ENCODE measurements around the gene LMBR1.
"Not testable (repeated sequence)": the region's sequence is repeated elsewhere in the genome, so short reads cannot be mapped to it uniquely, and the experiment has no call there.

LMBR1 gene

DNA sequence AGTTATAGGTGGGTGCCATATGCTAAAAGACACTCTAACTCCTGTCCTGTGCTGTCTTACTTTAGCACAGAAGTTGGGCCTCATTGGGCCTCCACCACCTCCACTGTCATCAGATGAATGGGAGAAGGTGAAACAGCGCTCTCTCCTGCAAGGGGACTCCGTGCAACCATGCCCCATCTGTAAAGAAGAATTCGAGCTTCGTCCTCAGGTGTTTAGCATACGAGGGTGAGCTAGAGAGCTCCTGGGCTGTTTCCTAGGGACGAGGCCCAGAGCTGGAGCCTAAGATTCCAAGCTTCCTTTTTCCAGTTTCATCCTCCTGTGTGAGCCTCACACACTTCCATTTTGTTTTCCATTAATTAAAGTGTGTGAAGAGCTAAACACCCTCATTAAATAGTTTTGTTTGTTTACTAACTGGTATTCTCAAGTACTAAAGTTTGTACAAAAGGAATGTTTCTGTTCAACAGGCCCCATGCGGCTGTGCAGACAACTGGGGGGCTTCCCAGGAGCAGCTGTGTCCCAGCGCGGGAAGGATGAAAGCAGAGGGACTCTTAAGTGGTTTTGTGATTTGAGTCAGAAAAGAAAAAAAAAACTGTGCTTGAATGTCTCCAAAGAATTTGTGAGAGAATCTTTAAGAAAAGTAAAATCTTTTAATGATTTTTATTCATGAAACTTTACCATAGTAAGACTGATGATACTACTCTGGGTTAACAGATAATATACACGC, 238.3 kb downstream of the LMBR1 start:
- DNase-seq, result no peak

DNA sequence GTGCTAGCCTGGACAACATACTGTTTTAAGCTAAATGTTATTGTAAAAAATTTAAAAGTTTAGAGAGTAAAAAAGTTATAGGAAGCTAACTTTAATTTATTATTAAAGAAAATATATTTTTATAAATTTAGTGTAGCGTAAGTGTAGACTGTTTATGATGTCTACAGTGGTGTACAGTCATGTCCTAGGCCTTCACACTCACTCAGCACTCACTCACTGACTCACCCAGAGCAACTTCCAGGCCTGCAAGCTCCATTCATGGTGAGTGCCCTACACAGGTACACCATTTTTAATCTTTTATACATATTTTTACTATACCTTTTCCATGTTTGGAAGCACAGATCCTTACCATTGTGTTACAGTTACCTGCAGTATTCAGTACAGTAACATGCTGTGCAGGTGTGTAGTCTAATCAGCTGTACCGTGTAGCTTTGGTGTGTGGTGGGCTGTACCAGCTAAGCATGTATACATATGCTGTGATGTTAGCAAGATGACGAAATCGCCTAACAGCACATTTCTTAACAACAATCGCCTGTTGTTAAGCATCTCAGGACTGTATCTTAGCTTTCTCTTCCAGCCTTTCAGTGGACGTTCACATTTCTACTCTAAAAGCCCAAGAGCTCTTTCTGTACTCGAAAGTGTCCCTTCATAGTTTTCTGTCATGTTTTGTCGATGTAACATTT, 240.0 kb downstream of the LMBR1 start:
- DNase-seq, result peak; percentile 10

DNA sequence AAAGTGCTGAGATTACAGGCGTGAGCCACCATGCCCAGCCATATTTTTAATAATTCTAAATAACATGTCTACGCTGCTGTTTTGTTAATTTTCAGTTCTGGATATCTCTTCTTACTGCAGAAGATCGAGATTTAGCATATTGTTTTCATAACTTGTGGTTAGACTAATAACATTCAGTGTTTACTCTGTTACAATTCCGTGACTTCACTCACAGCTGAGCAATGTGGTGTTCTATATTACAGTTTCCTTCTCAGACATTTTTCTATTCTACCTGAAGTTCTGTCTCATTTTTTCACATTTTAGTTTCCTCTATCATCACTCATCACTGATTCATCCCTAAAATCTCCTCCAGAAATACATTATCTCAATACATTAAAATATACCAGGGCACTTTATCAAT, 241.5 kb downstream of the LMBR1 start:
- no peak for DNase-seq

DNA sequence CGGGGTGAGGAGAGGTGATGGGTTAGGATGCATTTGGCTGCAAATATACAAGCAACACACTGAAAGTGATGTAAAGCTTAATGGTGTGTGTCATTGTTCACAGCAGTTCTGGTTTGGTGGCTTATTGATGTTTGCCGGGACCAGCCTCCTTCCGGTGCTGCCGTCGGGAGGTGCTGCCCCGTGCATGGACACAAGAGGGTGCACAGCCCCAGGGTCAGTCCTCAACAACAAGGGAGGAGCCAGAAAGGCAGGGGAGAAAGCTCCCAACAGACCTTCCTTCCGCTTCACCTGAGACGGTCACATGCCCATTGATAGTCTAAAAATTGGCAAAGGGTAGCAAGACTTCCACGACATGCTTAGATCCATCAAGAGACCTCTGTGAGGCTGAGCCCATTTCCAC, 242.9 kb downstream of the LMBR1 start:
- no peak for DNase-seq

DNA sequence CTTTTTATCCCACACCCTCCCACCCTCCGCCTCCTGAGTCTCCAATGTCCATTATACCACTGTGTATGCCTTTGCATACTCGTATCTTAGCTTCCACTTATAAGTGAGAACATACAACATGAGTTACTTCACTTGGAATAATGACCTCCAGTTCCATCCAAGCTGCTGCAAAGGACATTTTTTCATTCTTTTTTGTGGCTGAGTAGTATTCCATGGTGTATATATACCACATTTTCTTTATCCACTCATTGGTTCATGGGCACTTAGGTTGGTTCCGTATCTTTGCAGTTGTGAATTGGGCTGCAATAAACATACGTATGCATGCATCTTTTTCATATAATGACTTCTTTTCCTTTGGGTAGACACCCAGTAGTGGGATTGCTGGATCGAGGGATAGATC, 245.7 kb downstream of the LMBR1 start:
- DNase-seq, result not testable (repeated sequence)

- no peak for DNase-seq
These were observed 250.5 kb downstream of the LMBR1 start for GRCh38 chr7:156642306-156643045.

DNA sequence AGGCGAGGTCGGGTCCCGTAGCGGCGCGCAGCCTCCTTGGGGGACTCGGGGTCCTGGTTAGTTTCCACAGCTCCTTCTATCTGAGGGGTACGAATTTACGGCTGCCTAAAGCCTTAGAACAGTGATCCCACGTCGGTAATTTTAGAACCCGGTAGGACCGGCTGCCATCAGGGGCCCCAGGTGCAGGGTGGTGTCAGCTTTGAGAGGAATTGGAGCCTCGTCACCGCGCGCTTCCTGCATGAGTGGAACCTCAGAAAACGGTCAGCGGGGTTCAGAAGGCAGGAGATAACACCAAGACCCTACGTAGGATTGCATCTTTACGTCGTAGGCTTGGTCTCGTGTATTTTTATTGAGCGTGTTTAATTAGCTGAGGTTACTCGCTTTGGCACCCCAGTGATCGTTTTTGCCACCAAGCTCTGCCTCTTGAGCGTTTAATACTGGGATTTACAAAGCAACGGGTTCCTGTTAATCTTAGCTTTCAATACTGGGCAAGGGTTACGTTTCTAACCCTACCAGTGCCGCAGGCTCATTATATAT, 252.0 kb downstream of the LMBR1 start:
- peak; percentile 26 for DNase-seq

GRCh38 chr7:156640257-156640948, 252.6 kb downstream of the LMBR1 start, which contains the start of gene RNF32:
Gene RNF32, plus strand, starts transcription at chr7:156640774. Its CDS starts 3,104 bp downstream, at chr7:156643878.
- peak; percentile 93 for DNase-seq

DNA sequence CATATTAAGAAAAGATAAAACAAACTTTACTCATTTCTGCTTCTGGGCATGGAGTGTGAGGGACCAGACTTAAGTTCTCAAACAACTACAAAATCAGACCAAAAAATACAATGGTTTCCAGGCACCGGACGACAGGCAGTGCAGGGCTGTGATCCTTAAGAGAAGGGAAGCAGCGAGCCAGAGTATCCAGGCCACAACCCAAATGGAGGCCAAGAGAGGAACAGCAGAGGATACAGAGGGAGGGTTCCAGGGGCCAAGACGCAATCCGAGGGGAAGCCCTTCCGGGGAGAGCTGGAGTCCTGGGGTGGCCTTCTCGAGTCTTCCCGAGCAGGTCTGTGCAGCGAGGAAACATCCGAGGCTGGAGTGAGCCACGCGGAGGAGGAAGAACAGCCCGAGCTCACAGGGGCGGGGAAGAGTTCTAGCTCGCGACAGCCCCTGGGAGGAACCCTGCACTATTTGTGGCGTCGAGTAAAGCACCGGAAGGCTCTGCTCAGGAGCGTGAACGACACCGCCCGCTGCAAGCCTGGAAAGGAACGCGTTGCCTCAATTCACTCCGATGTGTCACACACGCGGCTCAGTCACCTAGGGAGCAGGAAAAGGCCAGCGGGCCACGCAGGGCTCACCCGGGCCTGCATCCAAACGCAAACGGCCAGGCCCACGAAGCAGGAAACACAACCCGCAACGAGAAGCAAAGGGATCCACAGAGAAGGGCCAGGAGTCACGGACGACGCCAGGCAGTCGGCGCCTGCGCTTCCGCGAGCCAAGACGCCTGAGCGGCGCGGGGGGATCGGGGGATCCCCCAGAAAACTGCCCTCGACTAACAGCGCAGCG, 253.3 kb downstream of the LMBR1 start:
- DNase-seq, result peak; percentile 12

GRCh38 chr7:156638443-156639077, 254.4 kb downstream of the LMBR1 start:
- no peak for DNase-seq

DNA sequence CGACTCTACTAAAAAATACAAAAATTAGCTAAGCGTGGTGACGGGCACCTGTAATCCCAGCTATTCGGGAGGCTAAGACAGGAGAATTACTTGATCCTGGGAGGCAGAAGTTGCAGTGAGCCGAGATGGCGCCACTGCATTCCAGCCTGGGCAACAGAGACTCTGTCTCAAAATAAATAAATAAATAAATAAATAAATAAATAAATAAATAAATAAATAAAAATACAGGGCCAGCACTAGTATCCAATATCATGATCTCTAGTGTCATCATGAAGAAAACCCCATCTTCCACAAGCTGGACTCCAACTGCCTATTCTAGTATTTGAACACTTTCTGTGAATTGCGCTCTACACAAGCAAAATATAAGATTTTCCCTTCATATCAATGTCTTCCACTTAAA, 255.9 kb downstream of the LMBR1 start:
- DNase-seq, result not testable (repeated sequence)

GRCh38 chr7:156635529-156636385, 257.2 kb downstream of the LMBR1 start:
- no peak for DNase-seq

DNA sequence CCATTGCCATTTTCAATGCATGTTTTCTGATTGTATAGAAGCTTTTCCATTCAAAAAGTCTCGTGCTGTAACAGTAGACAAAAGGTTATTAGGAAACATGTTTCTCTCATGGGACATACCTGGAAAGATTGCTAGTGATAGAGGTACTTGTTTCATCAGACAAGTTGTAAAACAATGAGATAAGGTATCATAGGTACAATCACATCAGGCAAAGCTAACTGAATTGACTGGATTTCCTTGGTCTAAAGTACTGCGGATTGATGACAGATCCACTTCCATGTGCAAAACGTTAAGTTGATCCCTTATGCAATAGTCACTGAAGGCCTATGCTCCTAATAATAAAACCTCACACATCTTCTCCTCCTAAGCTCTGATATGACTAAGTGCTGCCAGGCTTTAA, 258.9 kb downstream of the LMBR1 start:
- no peak for DNase-seq

DNA sequence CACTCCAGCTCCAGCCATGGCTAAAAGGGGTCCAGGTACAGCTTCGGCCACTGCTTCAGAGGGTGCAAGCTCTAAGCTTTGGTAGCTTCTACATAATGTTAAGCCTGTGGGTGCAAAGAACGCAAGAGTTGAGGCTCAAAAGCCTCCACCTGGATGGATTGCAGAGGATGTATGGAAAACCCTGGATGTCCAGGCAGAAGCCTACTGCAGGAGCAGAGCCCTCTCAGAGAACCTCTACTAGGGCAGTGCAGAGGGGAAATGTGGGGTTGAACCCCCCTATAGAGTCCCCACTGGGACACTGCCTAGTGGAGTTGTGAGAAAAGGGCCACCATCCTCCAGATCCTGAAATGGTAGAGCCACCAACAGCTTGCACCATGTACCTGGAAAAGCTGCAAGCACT, 263.1 kb downstream of the LMBR1 start:
- no peak for DNase-seq

DNA sequence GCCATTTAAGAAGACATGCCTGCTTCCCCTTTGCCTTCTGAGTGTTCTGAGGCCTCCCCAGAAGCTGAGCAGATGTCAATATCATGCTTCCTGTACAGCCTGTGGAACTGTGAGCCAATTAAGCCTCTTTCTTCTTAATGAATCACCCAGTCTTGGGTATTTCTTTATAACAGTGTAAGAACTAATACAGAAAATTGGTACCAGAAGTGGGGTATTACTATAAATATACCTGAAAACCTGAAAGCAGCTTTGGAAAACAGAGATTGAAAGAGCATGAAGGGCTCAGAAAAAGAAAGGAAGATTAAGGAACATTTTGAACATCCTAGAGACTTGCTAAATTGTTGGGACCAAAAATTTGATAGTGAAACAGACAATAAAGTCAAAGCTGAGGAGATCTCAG, 264.4 kb downstream of the LMBR1 start:
- no peak for DNase-seq
